ENCODE results near the gene WDR70. TPM values are rescaled to one million over a fixed set of nuclear protein-coding genes. Genes with fewer than 3 reads are reported as not detected.
A peak's percentile ranks its signal among the peaks of the same experiment; 100 is the strongest.

The WDR70 gene
- total RNA-seq, 1 experiment from 2014 or later, result 28.4 TPM

DNA sequence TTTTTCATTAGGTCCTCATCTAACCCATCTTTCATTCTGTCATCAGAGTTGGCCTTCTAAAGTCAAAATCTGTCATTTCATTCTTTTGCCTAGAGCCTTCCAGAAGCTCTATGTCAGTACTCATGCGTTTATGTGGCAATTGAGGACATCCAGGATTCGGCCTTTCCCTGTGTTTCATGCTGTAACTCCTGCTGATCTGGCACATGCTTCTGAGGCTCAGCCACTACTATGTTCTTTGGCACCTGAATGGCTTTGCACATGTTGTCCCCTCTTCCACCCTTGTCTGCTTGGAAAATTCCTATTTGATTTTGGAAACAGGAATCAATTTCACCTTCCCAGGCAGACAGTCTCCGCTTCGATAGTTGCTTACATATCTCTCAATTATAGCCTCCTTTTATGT, 375.9 kb downstream of the WDR70 start:
- H3K27ac ChIP-seq, result no peak overlapping the region
- H3K4me1 ChIP-seq (replicated peaks), result 0 out of 2 replicates have a peak, but pooled peaks cover 7% of the 10 kb centered on the region
- DNase-seq (ENCODE audit: low read depth in 1 of 2, low spot score in 2 of 2), result no peak
- peaks cover 2% of the 10 kb centered on the region; the same call in 1 of the 2 replicates for H3K36me3 ChIP-seq
- H3K4me3 ChIP-seq, result no peak overlapping the region
- no peaks in the 10 kb centered on the region for H3K9me3 ChIP-seq (replicated peaks)
- H3K27me3 ChIP-seq (replicated peaks), result no peaks in the 10 kb centered on the region

- H3K27ac ChIP-seq, result no peak overlapping the region
- 0 out of 2 replicates have a peak, but pooled peaks cover 7% of the 10 kb centered on the region for H3K4me1 ChIP-seq (replicated peaks)
- DNase-seq (ENCODE audit: low read depth in 1 of 2, low spot score in 2 of 2), result no peak
Observed at GRCh38 chr5:37755581-37755980, 376.5 kb downstream of the WDR70 start.

GRCh38 chr5:37756248-37756647, 377.1 kb downstream of the WDR70 start:
- Histone ChIP-seq H3K9me3 (replicated peaks) (no peaks in the 10 kb centered on the region), H3K27me3 (replicated peaks) (no peaks in the 10 kb centered on the region), H3K4me3 (no peak overlapping the region), H3K4me1 (replicated peaks) (0 out of 2 replicates have a peak, but pooled peaks cover 4% of the 10 kb centered on the region), H3K36me3 (peaks cover 2% of the 10 kb centered on the region; the same call in 1 of the 2 replicates), H3K27ac (no peak overlapping the region)
- DNase-seq (ENCODE audit: low read depth in 1 of 2, low spot score in 2 of 2), result no peak

More at GRCh38 chr5:37755581-37755980, 376.5 kb downstream of the WDR70 start:
- Histone ChIP-seq H3K27me3 (replicated peaks) (no peaks in the 10 kb centered on the region), H3K36me3 (peaks cover 2% of the 10 kb centered on the region; the same call in 1 of the 2 replicates), H3K9me3 (replicated peaks) (no peaks in the 10 kb centered on the region), H3K4me3 (no peak overlapping the region)

DNA sequence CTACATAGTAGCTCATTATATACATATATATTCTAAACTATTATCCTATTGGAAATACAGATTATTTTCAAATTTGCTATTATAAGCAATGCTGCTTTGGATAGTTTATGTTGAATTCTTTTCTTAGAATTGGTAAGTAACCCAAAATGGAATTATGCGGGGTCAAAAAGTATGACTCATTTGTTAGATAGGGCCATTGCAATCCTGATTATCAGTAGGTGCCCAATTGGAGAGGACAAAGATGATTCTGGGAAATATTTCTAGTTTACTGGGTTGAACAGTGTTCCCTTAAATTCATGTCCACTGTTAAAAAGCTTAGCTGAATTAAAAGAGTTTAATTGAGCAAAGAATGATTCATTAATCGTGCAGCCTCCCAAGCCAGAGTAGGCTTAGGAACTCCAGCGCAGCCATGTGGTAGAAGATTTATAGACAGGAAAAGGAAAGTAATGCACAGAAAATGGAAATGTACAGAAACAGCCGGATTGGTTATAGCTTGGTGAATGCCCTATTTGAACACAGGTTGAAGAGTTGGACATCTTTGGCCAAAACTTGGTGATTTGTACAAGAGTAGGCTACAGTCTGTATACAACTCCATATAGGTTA, 379.0 kb downstream of the WDR70 start:
- Histone ChIP-seq H3K27ac (no peak overlapping the region), H3K4me1 (replicated peaks) (no peaks in the 10 kb centered on the region), H3K36me3 (no peaks in the 10 kb centered on the region), H3K4me3 (no peak overlapping the region), H3K9me3 (replicated peaks) (no peaks in the 10 kb centered on the region), H3K27me3 (replicated peaks) (no peaks in the 10 kb centered on the region)
- DNase-seq (ENCODE audit: low read depth in 1 of 2, low spot score in 2 of 2), result no peak

DNA sequence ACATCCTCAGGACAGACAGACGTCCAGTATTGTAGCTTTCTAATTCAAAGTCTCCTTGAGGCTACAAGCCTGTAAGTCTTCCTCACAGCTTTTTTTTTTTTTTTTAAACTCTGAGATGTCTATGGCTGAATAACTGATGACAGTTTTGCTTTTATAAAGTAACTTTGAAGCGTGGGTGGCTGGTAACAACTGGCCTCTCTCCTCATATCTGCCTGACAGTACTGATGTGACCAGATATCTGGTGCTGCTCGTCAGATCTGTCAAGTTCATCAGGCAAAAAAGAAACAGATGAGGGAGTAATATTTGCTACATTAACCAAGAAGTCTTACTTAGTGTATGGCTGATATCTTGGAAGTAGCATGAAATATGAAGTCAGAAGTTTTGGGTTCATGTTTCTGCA, 388.1 kb downstream of the WDR70 start:
- Histone ChIP-seq H3K4me1 (replicated peaks) (peaks cover 26% of the 10 kb centered on the region), H3K9me3 (replicated peaks) (no peaks in the 10 kb centered on the region), H3K27me3 (replicated peaks) (no peaks in the 10 kb centered on the region), H3K4me3 (no peak overlapping the region), H3K36me3 (no peaks in the 10 kb centered on the region), H3K27ac (no peak overlapping the region)
- no peak for DNase-seq (ENCODE audit: low read depth in 1 of 2, low spot score in 2 of 2)

GRCh38 chr5:37767961-37768360, 388.8 kb downstream of the WDR70 start:
- H3K27ac ChIP-seq, result no peak overlapping the region
- H3K9me3 ChIP-seq (replicated peaks), result no peaks in the 10 kb centered on the region; the same call in 1 of the 2 replicates
- H3K4me3 ChIP-seq, result no peak overlapping the region
- DNase-seq (ENCODE audit: low read depth in 1 of 2, low spot score in 2 of 2), result no peak
- H3K4me1 ChIP-seq (replicated peaks), result peaks cover 33% of the 10 kb centered on the region
- no peaks in the 10 kb centered on the region for H3K27me3 ChIP-seq (replicated peaks)
- H3K36me3 ChIP-seq, result peaks cover 2% of the 10 kb centered on the region; the same call in 1 of the 2 replicates

GRCh38 chr5:37768371-37768770, 389.3 kb downstream of the WDR70 start:
- H3K27me3 ChIP-seq (replicated peaks), result no peaks in the 10 kb centered on the region

DNA sequence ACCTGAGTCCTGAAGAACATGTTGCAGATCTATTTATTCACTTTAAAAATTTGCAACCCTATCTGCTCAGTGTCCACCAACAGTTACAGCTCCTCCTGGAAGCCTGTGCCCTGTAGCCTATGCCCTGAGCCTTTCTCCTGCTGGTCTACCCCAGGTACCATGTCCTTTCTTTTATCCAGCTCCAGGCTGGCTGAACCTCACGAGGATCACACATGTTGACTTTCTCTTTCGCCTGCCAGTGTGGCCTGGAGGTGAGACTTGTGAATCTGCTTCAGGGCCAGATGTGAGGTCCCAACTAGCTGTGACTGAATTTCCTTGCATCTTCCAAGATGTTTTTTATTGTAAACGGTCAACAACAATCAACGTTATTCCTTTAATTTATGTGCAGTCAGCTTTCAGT, 390.0 kb downstream of the WDR70 start:
- DNase-seq (ENCODE audit: low read depth in 1 of 2, low spot score in 2 of 2), result no peak
- Histone ChIP-seq H3K4me1 (replicated peaks) (peaks cover 41% of the 10 kb centered on the region), H3K27ac (no peak overlapping the region), H3K27me3 (replicated peaks) (no peaks in the 10 kb centered on the region), H3K4me3 (no peak overlapping the region), H3K9me3 (replicated peaks) (peaks cover 5% of the 10 kb centered on the region; the same call in 1 of the 2 replicates), H3K36me3 (peaks cover 5% of the 10 kb centered on the region; the same call in 1 of the 2 replicates)

More at GRCh38 chr5:37768371-37768770, 389.3 kb downstream of the WDR70 start:
- no peak for DNase-seq (ENCODE audit: low read depth in 1 of 2, low spot score in 2 of 2)
- Histone ChIP-seq H3K36me3 (peaks cover 5% of the 10 kb centered on the region; the same call in 1 of the 2 replicates), H3K4me3 (no peak overlapping the region), H3K9me3 (replicated peaks) (peaks cover 2% of the 10 kb centered on the region; the same call in 1 of the 2 replicates), H3K27ac (no peak overlapping the region), H3K4me1 (replicated peaks) (peaks cover 37% of the 10 kb centered on the region)

- Histone ChIP-seq H3K36me3 (peaks cover 5% of the 10 kb centered on the region; the same call in 1 of the 2 replicates), H3K4me1 (replicated peaks) (peaks cover 41% of the 10 kb centered on the region), H3K4me3 (no peak overlapping the region), H3K27me3 (replicated peaks) (no peaks in the 10 kb centered on the region), H3K9me3 (replicated peaks) (peaks cover 11% of the 10 kb centered on the region; the same call in 1 of the 2 replicates), H3K27ac (peak overlapping the region; percentile 76)
- no peak for DNase-seq (ENCODE audit: low read depth in 1 of 2, low spot score in 2 of 2)
Observed at GRCh38 chr5:37769840-37770239, 390.7 kb downstream of the WDR70 start.

- Histone ChIP-seq H3K4me3 (no peak overlapping the region), H3K27ac (peak overlapping the region; percentile 76), H3K36me3 (peaks cover 5% of the 10 kb centered on the region; the same call in 1 of the 2 replicates), H3K27me3 (replicated peaks) (no peaks in the 10 kb centered on the region), H3K9me3 (replicated peaks) (peaks cover 13% of the 10 kb centered on the region; the same call in 1 of the 2 replicates), H3K4me1 (replicated peaks) (peaks cover 41% of the 10 kb centered on the region)
- no peak for DNase-seq (ENCODE audit: low read depth in 1 of 2, low spot score in 2 of 2)
Observed at GRCh38 chr5:37770786-37771185, 391.7 kb downstream of the WDR70 start.

DNA sequence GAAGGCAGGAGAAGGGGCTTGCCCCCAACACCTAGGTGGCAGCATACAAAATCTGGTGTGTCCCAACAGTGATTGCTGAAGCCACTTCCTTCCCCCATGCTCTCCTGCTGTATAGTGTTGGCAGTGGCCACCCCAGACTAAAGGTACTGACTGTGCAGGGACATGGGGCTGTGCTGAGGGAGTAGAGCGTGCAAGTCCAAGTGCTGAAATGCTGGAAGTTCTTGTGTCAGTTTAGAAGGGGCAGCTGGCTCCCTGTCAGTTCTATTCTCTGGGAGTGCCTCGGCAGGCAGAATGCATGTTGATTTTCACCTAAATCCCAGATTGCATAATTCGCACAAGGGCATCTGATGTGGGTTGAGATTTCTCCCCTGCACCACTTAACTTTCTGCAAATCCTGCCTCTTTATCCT, 392.1 kb downstream of the WDR70 start:
- peaks cover 43% of the 10 kb centered on the region for H3K4me1 ChIP-seq (replicated peaks)
- H3K36me3 ChIP-seq, result peaks cover 5% of the 10 kb centered on the region; the same call in 1 of the 2 replicates
- no peaks in the 10 kb centered on the region for H3K27me3 ChIP-seq (replicated peaks)
- H3K27ac ChIP-seq, result peak overlapping the region; percentile 76
- peaks cover 13% of the 10 kb centered on the region; the same call in 1 of the 2 replicates for H3K9me3 ChIP-seq (replicated peaks)
- DNase-seq (ENCODE audit: low read depth in 1 of 2, low spot score in 2 of 2), result peak in 1 of 2 experiments; percentile 51
- H3K4me3 ChIP-seq, result no peak overlapping the region

DNA sequence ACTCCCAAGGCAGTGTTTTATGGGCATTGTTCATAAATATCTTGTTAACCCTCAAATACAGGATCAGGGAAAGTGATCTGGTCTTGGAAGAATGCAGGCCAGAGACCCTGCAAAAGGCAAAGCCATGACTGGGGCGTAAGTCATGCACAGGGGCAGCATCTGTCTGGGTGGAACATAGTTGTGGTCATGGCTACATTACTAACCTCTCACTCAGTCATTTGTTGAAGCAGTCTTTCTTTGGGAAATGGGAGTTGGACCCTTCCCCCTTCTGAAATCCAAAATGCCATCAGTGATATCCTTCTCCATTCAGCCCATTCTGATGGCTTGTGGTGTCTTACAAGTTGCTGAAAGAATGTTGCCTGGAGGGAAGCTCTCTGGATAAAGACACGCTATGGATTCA, 392.6 kb downstream of the WDR70 start:
- Histone ChIP-seq H3K9me3 (replicated peaks) (peaks cover 13% of the 10 kb centered on the region; the same call in 1 of the 2 replicates), H3K27ac (peak overlapping the region; percentile 96), H3K36me3 (peaks cover 5% of the 10 kb centered on the region; the same call in 1 of the 2 replicates), H3K4me3 (no peak overlapping the region), H3K27me3 (replicated peaks) (no peaks in the 10 kb centered on the region), H3K4me1 (replicated peaks) (peaks cover 46% of the 10 kb centered on the region)
- peak; percentile 95 to 98 for DNase-seq (ENCODE audit: low read depth in 1 of 2, low spot score in 2 of 2)

- no peak for DNase-seq (ENCODE audit: low read depth in 1 of 2, low spot score in 2 of 2)
- peaks cover 5% of the 10 kb centered on the region; the same call in 1 of the 2 replicates for H3K36me3 ChIP-seq
- H3K4me1 ChIP-seq (replicated peaks), result peaks cover 51% of the 10 kb centered on the region
- peak overlapping the region; percentile 96 for H3K27ac ChIP-seq
- H3K4me3 ChIP-seq, result no peak overlapping the region
- peaks cover 13% of the 10 kb centered on the region; the same call in 1 of the 2 replicates for H3K9me3 ChIP-seq (replicated peaks)
- no peaks in the 10 kb centered on the region for H3K27me3 ChIP-seq (replicated peaks)
Observed at GRCh38 chr5:37772255-37772654, 393.1 kb downstream of the WDR70 start.

DNA sequence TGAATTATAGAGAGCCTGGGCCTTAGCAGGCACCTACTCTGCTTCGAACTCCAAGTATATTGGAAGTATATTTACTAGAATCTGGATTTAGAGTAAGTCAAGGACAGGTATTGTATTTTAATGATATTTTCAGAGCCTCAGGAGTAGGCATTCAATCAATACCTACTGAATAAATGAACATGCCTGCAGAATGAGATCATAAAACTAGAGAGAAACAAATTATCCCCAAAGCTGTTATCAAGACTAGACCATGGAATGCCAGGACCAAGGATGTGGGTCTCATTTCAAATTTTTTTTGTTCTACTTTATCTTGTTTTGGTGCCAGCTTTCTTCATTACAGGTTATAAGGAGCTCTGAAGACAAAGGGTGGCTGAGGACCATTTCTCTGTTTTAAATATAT, 394.7 kb downstream of the WDR70 start:
- Histone ChIP-seq H3K9me3 (replicated peaks) (peaks cover 13% of the 10 kb centered on the region; the same call in 1 of the 2 replicates), H3K36me3 (peaks cover 5% of the 10 kb centered on the region; the same call in 1 of the 2 replicates), H3K27ac (peak overlapping the region; percentile 96; the same call in 1 of the 2 replicates), H3K4me1 (replicated peaks) (peaks cover 58% of the 10 kb centered on the region), H3K27me3 (replicated peaks) (no peaks in the 10 kb centered on the region), H3K4me3 (no peak overlapping the region)
- DNase-seq (ENCODE audit: low read depth in 1 of 2, low spot score in 2 of 2), result no peak

All from SJSA1 (cell line).